ENCODE data around the gene TMED3. TPM values are rescaled to one million over a fixed set of nuclear protein-coding genes. Genes with fewer than 3 reads are reported as not detected.

TMED3 gene
- total RNA-seq, 1 experiment from 2014 or later, result 137 TPM

DNA sequence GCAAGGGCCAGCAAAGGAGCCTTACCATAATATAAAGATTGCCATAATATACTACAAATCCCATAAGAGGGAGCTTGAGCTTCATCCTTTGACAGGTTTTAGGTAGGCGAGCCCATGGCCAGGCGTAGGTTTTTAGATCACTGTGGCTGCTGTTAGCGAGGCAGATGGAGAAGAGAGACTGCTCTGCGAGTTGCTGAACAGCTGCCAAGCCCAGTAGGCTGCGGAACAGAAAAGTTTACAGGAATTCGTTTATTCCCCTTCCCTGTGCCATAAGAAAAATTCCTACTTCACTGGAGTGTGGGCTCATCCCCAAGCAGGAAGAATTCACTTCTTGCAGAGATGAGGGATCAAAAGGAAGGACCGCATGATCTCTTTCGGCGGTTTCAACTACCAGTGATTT lies 30.5 kb downstream of the TMED3 start:
- H3K27ac ChIP-seq (ENCODE audit: low read length), result no peak overlapping the region
- DNase-seq (ENCODE audit: low read depth, low spot score) (no peak), ATAC-seq (no peak)
- intact Hi-C loops (cut with micrococcal nuclease; ENCODE audit: unreplicated experiment), result loop anchor here (10.0 kb wide), 1 partner anchor 513 kb away; no protein-coding TSS in a partner anchor
- POLR2A ChIA-PET, result no interaction called here
- H3K27me3 ChIP-seq (ENCODE audit: control insufficient read depth, insufficient read depth, low read length), result no peaks in the 10 kb centered on the region
- BruUV-seq (replicated peaks), result no TSS peak
- no peaks in the 10 kb centered on the region for H3K4me1 ChIP-seq (ENCODE audit: control insufficient read depth, insufficient read depth, low read length)
- TF ChIP-seq SIN3A (IDR thresholded peaks at IDR 0.05; ENCODE audit: borderline replicate concordance, insufficient read depth, low read depth, low read length), result no peak
- CTCF ChIA-PET, result interaction anchor here (0.5 kb wide), 1 partner anchor 700 kb away, joined by 3 read pairs; no protein-coding TSS in a partner anchor
- in situ Hi-C loops (cut with HindIII; ENCODE audit: low pct_unique_long_range_greater_than_20kb, low sequenced_read_pairs), result no loop called here
- H3K36me3 ChIP-seq (ENCODE audit: control insufficient read depth, insufficient read depth, low read length), result no peaks in the 10 kb centered on the region
- no peak overlapping the region for H3K4me3 ChIP-seq (ENCODE audit: low read depth in 2 of 2, low read length in 2 of 2)
- no peaks in the 10 kb centered on the region for H3K9me3 ChIP-seq (ENCODE audit: control insufficient read depth, insufficient read depth, low read depth, low read length)

DNA sequence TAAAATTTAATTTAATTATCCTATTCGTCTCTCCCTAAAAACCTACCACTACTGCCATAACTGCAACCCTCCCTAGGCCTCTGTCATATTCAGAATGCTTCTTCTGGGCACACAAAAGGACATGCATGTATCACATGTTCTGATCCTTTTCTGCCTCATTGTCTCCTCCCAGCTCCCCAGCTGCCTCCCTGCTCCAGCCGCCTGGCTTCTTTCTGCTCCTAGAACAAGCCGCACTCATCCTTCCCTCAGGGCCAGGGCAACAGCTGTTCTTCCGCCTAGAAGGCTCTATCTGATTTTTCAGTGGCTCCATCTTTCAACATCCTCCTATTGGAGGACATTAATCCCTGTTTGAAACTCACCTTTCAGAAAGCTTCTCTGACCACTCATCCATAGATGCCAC lies 38.6 kb downstream of the TMED3 start:
- TF ChIP-seq SIN3A (IDR thresholded peaks at IDR 0.05; ENCODE audit: borderline replicate concordance, insufficient read depth, low read depth, low read length) (no peak), POLR2AphosphoS5 (IDR thresholded peaks at IDR 0.05; ENCODE audit: low read depth, low read length) (no peak), TCF7L2 (IDR thresholded peaks at IDR 0.05; ENCODE audit: low read depth, low read length) (no peak), CTCF (IDR thresholded peaks at IDR 0.05) (no peak)
- TF ChIP-seq, protein P1, sequence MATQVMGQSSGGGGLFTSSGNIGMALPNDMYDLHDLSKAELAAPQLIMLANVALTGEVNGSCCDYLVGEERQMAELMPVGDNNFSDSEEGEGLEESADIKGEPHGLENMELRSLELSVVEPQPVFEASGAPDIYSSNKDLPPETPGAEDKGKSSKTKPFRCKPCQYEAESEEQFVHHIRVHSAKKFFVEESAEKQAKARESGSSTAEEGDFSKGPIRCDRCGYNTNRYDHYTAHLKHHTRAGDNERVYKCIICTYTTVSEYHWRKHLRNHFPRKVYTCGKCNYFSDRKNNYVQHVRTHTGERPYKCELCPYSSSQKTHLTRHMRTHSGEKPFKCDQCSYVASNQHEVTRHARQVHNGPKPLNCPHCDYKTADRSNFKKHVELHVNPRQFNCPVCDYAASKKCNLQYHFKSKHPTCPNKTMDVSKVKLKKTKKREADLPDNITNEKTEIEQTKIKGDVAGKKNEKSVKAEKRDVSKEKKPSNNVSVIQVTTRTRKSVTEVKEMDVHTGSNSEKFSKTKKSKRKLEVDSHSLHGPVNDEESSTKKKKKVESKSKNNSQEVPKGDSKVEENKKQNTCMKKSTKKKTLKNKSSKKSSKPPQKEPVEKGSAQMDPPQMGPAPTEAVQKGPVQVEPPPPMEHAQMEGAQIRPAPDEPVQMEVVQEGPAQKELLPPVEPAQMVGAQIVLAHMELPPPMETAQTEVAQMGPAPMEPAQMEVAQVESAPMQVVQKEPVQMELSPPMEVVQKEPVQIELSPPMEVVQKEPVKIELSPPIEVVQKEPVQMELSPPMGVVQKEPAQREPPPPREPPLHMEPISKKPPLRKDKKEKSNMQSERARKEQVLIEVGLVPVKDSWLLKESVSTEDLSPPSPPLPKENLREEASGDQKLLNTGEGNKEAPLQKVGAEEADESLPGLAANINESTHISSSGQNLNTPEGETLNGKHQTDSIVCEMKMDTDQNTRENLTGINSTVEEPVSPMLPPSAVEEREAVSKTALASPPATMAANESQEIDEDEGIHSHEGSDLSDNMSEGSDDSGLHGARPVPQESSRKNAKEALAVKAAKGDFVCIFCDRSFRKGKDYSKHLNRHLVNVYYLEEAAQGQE (IDR thresholded peaks at IDR 0.05; ENCODE audit: insufficient read depth in 1 of 2, low read depth in 2 of 2, low read length in 1 of 2), result no peak
- H3K27me3 ChIP-seq (ENCODE audit: control insufficient read depth, insufficient read depth, low read length), result no peaks in the 10 kb centered on the region
- CTCF ChIA-PET, result no interaction called here
- POLR2A ChIA-PET, result no interaction called here
- no peaks in the 10 kb centered on the region for H3K36me3 ChIP-seq (ENCODE audit: control insufficient read depth, insufficient read depth, low read length)
- intact Hi-C loops (cut with micrococcal nuclease; ENCODE audit: unreplicated experiment) (loop anchor here (10.0 kb wide), 1 partner anchor 505 kb away; no protein-coding TSS in a partner anchor), in situ Hi-C loops (cut with HindIII; ENCODE audit: low pct_unique_long_range_greater_than_20kb, low sequenced_read_pairs) (no loop called here)
- no peaks in the 10 kb centered on the region for H3K9me3 ChIP-seq (ENCODE audit: control insufficient read depth, insufficient read depth, low read depth, low read length)
- H3K27ac ChIP-seq (ENCODE audit: low read length), result no peak overlapping the region
- no peak overlapping the region for H3K4me3 ChIP-seq (ENCODE audit: low read depth in 2 of 2, low read length in 2 of 2)
- ATAC-seq (no peak), DNase-seq (ENCODE audit: low read depth, low spot score) (no peak)
- no peaks in the 10 kb centered on the region for H3K4me1 ChIP-seq (ENCODE audit: control insufficient read depth, insufficient read depth, low read length)
- no TSS peak for BruUV-seq (replicated peaks)

- POLR2A ChIA-PET, result no interaction called here
- DNase-seq (ENCODE audit: low read depth, low spot score) (no peak), ATAC-seq (no peak)
- H3K36me3 ChIP-seq (ENCODE audit: control insufficient read depth, insufficient read depth, low read length), result no peaks in the 10 kb centered on the region
- TF ChIP-seq SIN3A (IDR thresholded peaks at IDR 0.05; ENCODE audit: borderline replicate concordance, insufficient read depth, low read depth, low read length), result no peak
- no peak for TF ChIP-seq CTCF (IDR thresholded peaks at IDR 0.05)
- TF ChIP-seq, protein P1 (IDR thresholded peaks at IDR 0.05; ENCODE audit: insufficient read depth in 1 of 2, low read depth in 2 of 2, low read length in 1 of 2), result no peak
- no peak for TF ChIP-seq POLR2AphosphoS5 (IDR thresholded peaks at IDR 0.05; ENCODE audit: low read depth, low read length)
- no peak for TF ChIP-seq TCF7L2 (IDR thresholded peaks at IDR 0.05; ENCODE audit: low read depth, low read length)
- no peaks in the 10 kb centered on the region for H3K9me3 ChIP-seq (ENCODE audit: control insufficient read depth, insufficient read depth, low read depth, low read length)
- no TSS peak for BruUV-seq (replicated peaks)
- intact Hi-C loops (cut with micrococcal nuclease; ENCODE audit: unreplicated experiment) (no loop called here), in situ Hi-C loops (cut with HindIII; ENCODE audit: low pct_unique_long_range_greater_than_20kb, low sequenced_read_pairs) (no loop called here)
- no peaks in the 10 kb centered on the region for H3K27me3 ChIP-seq (ENCODE audit: control insufficient read depth, insufficient read depth, low read length)
- no peak overlapping the region for H3K27ac ChIP-seq (ENCODE audit: low read length)
- no peak overlapping the region for H3K4me3 ChIP-seq (ENCODE audit: low read depth in 2 of 2, low read length in 2 of 2)
- CTCF ChIA-PET, result no interaction called here
- H3K4me1 ChIP-seq (ENCODE audit: control insufficient read depth, insufficient read depth, low read length), result no peaks in the 10 kb centered on the region
Measured at GRCh38 chr15:79352206-79352605, 41.3 kb downstream of the TMED3 start.
